ENCODE results near the gene NBAS.
A peak's percentile ranks its signal among the peaks of the same experiment; 100 is the strongest.
"Not testable (repeated sequence)": the region's sequence is repeated elsewhere in the genome, so short reads cannot be mapped to it uniquely, and the experiment has no call there.

Gene NBAS

DNA sequence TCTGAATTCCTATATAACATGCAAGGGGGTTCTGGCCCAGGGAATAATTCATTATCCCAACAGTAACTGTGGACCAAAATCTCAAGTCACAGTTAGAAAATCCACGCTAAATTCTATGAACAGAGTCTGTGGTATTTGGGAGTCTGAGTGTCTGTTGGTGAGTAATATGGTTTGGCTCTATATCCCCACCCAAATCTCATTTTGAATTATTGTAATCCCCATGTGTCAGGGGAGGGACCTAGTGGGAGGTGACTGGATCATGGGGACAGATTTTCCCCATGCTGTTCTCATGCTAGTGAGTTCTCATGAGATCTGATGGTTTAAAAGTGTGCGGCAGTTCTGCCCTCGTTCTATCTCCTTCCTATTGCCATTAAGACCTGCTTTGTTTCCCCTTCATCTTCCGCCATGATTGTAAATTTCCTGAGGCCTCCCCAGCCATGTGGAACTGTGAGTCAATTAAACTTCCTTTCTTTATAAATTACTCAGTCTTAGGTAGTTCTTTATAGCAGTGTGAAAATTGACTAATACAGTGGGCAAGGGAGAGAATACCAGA lies 68.3 kb downstream of the NBAS start:
- no peak overlapping the region for H3K27ac ChIP-seq

DNA sequence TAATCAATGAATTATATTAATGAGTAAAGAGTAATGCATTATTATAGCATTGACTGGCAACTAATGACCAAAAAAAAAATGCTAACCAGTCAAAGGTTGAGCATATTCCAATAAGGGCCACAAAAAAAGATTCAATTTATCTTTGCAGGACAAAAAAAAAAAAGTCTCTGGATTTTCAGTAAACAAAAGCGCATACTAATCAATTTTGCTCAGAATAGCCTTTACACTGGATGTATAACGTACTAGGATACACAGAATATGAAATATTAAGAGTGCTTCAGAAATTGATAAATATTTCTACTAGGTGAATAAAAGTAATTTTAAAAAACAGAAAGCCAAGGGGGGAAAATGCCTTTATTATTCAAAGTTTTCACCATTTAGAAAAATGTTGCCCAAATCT lies 74.4 kb downstream of the NBAS start:
- Histone ChIP-seq H3K27ac (no peak overlapping the region), H3K4me3 (no peak overlapping the region)

More for the DNA sequence above, 68.3 kb downstream of the NBAS start:
- no peak overlapping the region for H3K4me3 ChIP-seq

DNA sequence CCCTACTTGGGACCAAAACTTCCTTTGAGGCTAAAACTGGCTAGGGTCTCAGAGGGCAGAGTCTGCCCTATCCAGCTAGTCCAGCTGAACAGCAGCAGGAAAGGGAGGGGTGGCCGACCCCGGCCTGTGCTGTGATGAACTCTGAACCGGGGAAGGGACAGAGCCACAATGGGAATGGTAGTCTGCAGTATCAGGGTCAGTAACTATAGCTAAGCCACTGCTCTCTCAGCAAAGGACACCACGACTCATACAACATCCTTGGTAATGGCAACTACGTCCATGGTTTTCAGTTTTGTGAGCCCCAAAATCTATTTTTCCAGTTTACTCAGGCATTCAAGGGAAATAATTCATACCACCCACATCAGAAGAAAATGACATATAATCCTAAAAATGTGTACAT lies 75.2 kb downstream of the NBAS start:
- H3K4me3 ChIP-seq: no peak overlapping the region
- H3K27ac ChIP-seq: no peak overlapping the region

DNA sequence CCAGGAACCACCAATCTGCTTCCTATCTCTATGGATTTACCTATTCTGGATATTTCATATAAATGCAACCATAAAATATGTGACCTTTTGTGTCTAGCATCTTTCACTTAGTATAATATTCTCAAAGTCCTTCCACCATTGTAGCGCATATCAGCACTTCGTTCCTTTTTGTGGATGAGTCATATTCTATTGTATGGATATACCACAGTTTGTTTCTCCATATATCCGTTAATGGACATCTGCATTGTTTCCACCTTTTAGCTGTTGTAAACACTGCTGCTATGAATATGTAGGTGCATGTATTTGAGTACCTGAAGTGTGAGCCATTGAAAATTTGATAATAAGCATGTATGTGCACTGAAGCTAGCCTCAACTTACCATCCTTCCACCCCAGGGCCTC lies 80.1 kb downstream of the NBAS start:
- no peak overlapping the region for H3K27ac ChIP-seq
- no peak overlapping the region for H3K4me3 ChIP-seq

DNA sequence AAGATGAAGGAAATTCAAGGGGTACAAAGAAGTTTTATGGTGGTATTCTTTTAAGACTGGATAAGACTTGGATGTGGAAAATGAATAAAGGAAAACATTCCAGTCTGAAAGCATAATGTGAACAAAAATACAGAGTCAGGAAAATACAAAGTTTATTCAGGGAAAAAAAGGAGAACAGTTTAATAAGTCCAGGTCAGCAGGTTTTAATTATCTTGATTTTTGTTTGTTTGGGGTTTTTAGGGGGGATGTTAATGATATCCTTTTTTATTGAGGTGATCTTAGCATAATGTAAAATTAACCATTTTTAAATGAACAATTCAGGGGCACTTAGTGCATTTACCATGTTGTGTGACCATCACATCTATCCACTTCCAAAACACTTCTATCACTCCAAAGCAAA lies 80.6 kb downstream of the NBAS start:
- H3K27ac ChIP-seq: no peak overlapping the region

DNA sequence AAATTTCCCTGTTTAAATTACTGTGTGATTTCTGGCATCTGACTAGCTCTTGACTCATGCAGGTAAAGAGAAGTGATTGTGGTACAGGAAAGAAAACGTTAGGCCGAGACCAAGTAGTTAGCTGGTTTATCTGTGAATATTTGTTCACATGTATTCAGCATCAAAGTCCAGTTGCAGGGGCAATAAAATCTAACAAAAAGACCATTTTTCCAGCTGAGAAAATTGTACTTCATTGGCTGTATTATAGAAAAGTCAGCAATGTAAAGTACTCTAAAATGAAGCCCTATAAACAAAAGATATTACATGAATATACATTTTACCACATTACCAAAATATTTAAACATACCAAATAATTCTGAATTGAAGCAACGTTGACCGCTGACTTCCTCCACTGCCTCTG lies 88.3 kb downstream of the NBAS start:
- Histone ChIP-seq H3K27ac (no peak overlapping the region), H3K4me3 (no peak overlapping the region)

More for the DNA sequence above, 80.6 kb downstream of the NBAS start:
- H3K4me3 ChIP-seq: no peak overlapping the region

DNA sequence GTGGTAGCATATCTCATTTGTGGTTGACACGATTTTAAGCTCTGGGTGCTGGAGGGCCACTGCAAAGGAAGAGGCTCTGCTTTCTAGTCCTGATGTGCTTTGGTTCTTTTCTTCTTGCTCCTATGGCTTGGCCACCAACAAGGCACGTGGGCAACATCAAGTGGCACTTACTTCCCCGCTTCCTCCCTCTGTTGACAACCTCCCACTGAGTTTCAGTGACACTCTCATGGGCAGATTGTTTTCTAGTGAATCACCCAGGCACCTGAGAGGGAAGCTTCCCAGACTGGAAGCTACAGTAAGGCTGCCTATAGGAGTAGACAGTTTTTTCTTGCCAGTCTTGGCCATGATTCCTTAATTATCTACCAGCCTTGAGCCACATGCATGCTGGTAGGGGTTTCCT lies 89.0 kb downstream of the NBAS start:
- H3K4me3 ChIP-seq: no peak overlapping the region

DNA sequence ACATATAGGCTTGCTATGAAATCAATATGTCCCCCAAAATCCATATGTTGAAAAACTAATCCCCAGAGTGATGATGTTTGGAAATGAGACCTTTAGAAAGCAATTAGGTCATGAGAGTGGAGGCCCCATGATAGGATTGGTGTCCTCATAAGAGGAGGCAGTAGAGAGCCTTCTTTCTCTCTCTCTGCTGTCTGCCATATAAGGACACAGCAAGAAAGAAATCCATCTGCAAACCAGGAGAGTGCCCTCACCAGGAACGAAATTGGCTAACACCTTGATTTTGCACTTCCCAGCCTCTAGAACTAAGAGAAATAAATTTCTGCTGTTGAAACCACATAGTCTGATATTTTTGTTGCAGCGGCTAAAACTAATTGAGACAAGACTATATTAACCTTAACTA lies 89.5 kb downstream of the NBAS start:
- H3K4me3 ChIP-seq: no peak overlapping the region
- no peak overlapping the region for H3K27ac ChIP-seq

More for the DNA sequence above, 89.0 kb downstream of the NBAS start:
- H3K27ac ChIP-seq: no peak overlapping the region

DNA sequence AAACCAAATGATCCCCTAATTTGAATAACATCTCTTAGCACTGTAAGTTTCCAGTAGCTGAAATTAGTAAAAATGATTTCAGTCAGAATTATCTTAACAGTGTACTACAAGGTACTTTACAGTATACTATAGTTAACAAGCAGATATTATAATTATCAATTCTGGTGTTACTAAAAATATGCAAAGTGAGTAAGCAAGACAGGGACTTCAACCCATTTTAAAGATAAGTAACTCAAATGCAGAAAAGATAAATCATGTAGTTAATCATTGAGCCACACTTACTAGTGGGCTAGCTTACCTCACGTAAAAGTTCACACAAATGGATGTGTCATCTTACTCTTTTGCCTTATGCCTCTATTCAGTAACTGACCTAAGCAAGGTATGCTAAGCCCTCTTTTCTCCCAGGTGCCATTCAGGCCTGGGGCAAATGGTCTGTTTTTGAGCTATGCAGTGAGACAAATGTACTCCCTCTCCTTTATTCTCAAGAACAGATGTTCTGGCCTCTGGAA lies 101.0 kb downstream of the NBAS start:
- H3K27ac ChIP-seq: no peak overlapping the region
- H3K4me3 ChIP-seq: no peak overlapping the region

DNA sequence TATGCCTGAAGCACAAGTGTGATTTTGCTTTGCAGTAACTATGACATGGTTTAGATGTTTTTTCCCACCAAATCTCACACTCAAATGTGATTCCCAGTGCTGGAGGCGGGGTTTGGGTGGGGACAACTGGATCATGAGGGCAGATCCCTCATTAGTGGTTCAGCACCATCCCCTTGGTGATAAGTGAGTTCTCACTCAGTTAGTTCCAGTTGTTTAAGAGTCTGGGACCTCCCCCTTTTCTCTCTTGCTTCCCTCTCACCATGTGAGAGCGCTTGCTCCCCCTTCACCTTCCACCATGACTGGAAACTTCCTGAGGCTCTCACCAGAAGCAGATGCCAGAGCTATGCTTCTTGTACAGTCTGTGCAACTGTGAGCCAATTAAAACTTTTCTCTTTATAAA lies 102.9 kb downstream of the NBAS start:
- Histone ChIP-seq H3K4me3 (no peak overlapping the region), H3K27ac (no peak overlapping the region)

DNA sequence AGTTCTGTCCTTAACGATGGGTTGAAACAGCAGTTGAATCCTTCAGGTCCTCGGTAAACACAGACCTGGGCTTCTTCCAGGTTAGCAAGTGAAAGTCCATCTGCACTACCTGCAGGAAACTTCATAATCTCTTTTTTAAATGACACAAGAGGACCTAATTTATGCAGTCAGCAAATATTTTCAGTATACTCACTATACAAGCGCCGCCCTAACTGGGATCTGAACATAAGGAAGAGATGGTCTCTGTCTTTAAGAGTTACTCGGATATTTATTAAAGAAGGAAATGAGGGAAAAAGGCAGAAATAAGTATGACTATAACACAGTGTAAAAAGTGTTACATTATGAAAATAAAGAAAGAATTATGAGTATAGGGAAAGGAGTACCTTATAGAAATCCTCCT lies 103.3 kb downstream of the NBAS start:
- Histone ChIP-seq H3K4me3 (no peak overlapping the region), H3K27ac (no peak overlapping the region)

DNA sequence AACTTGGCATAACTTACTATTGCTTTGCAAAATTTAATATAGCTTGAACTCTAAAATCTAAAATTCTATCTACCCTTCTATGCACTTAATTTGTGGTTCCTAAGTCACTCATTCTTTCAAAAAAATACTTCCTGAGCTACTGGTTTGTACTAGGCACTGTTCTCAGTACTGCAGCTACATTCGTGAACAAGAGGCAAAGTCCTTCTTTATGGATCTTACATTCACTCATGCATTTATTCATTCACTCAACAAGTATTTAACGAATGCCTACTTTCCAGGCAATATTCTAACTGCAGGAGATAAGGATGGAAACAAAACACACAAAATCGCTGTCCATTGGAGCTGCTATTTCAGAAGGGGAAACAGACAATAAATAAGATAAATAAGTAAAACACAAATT lies 104.8 kb downstream of the NBAS start:
- H3K27ac ChIP-seq: no peak overlapping the region

DNA sequence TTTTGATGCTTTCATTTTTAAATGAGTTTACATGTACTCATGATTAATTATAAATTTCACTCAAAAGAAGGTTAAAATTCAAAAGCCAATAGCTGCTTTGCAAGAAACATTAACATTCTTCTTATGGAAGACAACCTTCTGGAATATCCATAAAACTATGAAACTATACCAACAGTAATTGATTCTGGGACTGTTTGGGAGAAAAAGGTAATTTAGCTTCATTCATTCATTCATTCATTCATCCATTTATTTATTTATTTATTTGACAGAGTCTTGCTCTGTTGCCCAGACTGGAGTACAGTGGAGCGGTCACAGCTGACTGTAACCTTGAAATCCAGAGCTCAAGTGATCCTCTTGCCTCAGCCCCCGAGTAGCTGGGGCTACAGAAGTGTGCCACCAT lies 110.3 kb downstream of the NBAS start:
- no peak overlapping the region for H3K27ac ChIP-seq
- no peak overlapping the region for H3K4me3 ChIP-seq

More for the DNA sequence above, 104.8 kb downstream of the NBAS start:
- H3K4me3 ChIP-seq: no peak overlapping the region

DNA sequence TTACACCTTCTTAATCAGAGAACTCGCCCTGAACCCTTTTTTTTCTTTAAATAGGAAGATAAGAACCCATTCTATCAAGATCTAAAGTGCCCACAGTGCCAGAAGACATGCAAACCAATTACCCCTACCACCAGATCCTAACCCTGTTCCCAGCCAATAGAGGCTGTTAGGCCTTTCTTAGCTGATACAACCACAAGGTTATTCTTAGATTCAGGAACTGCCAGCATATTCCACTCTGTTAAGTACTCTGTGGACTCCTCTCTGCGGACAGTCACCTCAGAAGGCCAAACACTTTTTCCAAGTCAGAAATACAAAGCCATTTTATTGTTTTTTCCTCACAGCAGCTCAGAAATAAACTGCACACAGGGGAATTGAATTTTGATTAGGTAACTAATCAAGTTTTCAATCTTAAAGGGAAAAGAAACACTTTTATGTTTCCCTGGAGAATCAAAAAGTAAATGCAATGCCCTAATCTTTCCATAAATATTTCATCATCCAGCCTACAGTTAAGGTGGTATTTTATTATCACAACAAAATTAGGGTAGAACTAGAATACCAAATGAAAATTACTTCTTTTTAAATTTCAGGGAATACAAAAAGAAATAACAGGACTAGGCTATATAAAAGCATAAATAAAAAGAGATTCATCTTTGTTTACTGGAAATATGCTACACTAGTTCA lies 111.4 kb downstream of the NBAS start:
- no peak overlapping the region for H3K4me3 ChIP-seq
- peak overlapping the region in 2 of 21 experiments; percentile 26 to 43 for H3K27ac ChIP-seq

DNA sequence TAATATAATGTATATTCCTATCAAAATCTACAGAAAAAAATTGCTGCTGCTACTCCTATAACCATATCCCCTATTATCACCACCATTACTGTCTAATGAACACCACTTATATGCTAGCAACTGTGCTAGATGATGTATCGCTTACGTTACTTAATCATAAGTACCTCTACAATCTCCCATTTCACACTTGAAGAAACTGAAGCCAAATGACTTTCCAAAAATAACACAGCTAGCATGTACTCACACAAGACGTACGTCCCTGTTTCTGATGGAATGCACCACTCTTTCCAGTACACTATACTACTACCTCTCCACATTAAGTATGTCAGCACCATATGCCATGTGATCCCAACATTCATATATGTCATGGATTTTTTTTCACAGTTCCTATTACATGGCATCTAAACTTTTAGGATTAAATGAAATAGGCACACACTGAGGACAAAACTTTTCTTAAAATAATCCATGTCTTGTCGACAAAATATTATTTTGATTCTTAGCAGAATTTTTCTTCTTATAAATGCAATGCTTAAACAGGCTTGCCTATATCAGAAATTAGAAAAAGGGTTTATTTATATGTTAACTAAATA lies 112.8 kb downstream of the NBAS start:
- Histone ChIP-seq H3K27ac (no peak overlapping the region), H3K4me3 (no peak overlapping the region)

DNA sequence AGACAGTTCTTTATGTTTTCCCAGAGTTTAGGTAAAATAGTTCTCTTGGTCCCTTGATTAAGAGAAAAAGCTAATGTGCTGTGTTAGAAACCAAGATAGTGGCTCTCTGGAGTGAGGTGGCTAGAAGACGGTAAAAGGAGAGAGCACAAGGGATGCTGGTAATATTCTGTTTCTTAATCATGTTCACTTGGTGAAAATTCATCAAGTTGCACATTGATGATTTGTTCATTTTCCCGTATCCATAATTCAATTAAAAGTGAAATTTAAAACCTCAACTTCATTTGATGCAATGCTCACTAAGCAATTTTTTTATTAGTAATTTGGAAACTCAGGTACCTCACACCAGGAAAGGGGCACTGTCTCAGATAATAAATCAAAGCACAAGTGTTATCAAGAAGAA lies 113.8 kb downstream of the NBAS start:
- Histone ChIP-seq H3K27ac (no peak overlapping the region), H3K4me3 (no peak overlapping the region)

DNA sequence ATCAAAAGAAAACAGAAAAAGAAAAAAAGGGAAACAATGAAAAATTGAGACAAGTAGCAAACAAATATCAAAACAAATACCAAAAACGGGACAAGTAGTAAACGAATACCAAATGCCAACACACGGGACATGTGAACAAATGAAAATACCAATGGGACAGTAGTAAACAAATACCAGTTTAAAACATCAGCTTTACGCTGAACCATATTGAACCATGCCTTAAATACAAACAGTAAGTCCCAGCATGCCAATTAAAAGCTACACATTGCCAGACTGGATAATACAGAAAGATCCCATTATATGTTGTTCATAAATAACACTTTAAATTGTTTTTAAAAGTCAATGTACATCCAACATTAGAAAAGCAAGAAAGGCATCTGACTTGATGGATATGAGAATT lies 114.2 kb downstream of the NBAS start:
- H3K27ac ChIP-seq: no peak overlapping the region
- no peak overlapping the region for H3K4me3 ChIP-seq

DNA sequence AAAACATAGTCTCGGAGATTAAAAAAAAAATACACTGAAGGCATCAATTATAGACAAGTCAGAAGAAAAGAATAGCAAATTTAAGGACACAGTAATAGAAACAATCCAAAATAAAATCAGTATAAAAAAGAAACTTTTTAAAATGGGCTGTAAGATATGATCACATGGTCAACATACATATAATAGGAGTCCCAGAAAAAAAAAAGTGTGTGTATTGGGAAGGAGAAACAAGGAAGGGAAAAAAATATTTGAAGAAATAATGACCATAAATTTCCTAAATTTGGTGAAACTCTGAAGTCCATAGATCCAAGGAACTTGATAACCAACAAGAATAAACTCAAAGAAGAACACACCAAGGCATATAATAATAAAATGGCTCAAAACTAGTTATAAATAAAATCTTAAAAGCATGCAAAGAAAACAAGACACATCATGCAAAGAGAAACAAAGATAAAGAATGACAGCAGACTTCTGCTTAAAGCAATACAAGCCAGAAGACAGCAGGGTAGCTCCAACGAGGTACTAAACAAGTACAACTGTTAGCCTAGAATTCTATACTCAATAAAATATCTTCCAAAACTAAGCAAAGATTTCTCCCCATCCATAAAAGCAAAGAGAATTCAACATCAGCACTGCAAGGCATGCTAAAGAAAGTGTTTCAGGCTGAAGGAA lies 115.1 kb downstream of the NBAS start:
- H3K4me3 ChIP-seq: no peak overlapping the region
- no peak overlapping the region for H3K27ac ChIP-seq

DNA sequence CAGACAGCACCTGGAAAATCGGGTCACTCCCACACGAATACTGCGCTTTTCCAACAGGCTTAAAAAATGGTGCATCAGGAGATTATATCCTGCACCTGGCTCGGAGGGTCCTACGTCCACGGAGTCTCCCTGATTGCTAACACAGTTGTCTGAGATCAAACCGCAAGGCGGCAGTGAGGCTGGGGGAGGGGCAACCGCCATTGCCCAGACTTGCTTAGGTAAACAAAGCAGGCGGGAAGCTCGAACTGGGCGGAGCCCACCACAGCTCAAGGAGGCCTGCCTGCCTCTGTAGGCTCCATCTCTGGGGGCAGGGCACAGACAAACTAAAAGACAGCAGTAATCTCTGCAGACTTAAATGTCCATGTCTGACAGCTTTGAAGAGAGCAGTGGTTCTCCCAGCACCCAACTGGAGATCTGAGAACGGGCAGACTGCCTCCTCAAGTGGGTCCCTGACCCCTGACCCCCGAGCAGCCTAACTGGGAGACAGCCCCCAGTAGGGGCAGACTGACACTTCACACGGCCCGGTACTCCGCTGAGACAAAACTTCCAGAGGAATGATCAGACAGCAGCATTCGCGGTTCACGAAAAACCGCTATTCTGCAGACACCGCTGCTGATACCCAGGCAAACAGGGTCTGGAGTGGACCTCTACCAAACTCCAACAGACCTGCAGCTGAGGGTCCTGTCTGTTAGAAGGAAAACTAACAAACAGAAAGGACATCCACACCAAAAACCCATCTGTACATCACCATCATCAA lies 121.2 kb downstream of the NBAS start:
- not testable (repeated sequence) for H3K4me3 ChIP-seq, H3K27ac ChIP-seq

DNA sequence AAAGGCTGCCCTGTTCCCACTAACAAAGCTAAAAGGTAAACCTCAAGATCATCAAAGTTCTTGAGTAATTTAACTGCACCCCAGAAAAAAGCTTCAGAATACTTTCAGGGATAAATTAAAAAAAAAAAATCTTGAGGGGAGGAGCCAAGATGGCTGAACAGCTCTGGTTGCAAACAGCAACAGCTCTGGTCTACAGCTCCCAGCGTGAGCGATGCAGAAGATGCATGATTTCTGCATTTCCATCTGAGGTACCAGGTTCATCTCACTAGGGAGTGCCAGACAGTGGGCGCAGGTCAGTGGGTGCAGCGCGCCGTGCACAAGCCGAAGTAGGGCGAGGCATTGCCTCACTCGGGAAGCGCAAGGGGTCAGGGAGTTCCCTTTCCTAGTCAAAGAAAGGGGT lies 121.8 kb downstream of the NBAS start:
- H3K4me3 ChIP-seq, H3K27ac ChIP-seq: not testable (repeated sequence)

Data from skin epidermis (tissue), 12 donors.